Stimulated activated CD8-positive, alpha-beta memory T cell treated with anti-CD3 and anti-CD28 coated beads, Interleukin-4, amount 100 ng/mL, for 24 hours (primary cell): ENCODE measurements around the gene ABCC6.
"Not testable (repeated sequence)": the region's sequence is repeated elsewhere in the genome, so short reads cannot be mapped to it uniquely, and the experiment has no call there.

Experiments used
- DNase-seq: peaks from one replicate; pipeline ENCODE4 v3.0.0-alpha.2; 2020; ENCODE audit warnings: low read depth

The ABCC6 gene

DNA sequence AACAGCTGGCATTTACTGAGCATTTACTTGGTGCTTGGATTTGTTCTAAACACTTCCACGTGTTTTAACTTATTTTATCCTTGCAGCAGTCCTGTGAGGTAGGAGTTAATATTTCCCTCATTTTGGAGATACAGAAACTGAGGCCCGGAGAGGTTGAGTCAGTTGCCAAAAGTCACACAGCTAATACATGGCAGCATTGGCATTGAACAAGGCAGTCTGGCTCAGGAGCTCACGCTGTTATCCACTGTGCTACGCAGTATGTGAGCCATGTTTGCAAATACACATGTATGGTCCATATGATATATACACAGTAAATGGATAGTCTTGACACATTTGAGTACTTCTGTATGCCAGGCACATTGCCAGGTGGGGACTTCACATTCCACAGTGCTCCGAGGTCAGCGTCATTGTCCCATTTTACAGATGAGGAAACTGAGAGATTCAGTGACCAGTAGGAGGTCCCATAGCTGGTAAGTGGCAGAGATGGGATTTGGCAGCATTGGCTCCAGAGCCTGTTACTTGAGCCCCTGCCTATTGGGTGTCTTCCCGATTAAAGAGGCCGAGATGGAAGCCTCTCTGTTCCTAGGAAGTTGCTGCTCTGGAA, 110.7 kb downstream of the ABCC6 start:
- no peak for DNase-seq

DNA sequence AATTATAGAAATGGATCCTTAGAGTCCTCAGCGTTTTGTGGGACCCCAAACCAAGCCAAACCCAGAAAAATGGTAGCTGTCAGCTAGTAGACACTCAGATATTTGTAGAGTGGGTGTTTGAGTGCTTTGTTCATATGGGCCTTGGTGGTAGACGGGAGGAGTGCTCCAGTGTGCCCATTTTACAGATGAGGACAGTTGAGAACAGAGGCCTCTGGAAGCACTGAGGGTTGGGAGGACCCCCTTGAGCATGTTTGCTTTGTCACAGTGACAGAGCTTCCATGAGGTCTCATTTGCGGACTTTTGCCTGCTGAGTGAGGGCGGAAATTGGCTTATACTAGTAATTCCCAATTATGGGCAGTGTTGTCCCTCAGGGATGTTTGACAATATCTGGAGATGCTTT, 111.7 kb downstream of the ABCC6 start:
- DNase-seq: no peak

DNA sequence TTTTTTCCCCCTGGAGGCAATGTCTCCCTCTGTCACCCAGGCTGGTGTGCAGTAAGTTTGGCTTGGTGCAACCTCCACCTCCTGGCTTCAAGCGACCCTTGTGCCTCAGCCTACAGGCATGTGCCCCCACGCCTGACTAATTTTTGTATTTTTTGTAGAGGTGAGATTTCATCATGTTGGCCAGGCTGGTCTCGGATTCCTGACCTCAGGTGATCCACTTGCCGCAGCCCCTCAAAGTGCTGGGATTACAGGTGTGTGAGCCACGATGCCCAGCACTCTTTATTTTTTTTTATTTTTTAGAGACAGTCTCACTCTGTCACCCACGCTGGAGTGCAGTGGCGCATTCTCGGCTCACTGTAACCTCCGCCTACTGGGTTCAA, 113.2 kb downstream of the ABCC6 start:
- DNase-seq: no peak

DNA sequence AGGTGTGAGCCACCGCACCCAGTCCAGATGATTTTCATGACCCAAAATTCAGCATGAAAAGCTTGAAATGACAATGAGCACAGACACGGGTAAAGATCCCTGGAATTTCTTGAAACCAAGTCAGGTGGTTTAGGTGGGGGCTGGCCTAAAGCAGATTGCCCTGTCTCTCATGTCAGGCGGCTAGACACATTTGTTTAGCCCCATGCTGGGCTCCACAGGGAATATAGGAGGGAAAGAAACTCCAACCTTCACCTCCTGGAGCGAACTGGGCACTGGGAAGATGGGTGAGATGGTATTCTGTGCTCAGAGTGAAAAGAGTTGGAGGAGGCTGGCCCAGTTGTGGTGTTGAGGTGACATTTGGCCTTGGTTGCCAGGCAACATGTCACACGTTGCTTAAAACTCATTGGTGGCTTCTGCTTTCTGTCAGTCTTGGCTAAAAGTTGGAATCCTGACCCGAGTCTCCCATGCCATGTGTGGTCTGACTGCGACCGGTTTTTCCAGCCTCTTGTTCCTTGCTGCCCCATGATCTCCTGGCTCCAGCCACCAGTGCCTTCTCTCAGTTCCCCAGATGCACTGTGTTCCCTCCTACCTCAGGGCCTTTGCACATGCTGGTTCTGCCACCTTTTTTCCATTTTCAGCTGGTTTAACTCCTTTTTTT, 113.7 kb downstream of the ABCC6 start:
- DNase-seq: no peak

DNA sequence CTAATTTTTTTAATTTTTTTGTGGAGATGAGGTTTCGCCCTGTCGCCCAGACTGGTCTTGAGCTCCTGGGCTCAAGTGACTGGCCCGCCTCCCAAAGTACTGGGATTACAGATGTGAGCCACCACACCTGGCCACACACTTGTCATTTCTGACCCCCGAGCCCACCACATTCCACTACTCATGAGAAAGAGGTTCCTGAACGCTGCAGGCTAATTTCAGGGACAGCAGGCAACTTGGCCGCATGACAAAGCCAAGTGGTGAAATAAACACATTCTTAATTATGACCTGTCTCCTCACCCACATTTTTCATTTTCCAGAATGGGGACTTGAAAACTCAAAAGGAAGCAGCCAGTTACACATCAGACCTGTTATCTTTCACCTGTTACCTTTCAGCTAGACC, 114.5 kb downstream of the ABCC6 start:
- DNase-seq: no peak

DNA sequence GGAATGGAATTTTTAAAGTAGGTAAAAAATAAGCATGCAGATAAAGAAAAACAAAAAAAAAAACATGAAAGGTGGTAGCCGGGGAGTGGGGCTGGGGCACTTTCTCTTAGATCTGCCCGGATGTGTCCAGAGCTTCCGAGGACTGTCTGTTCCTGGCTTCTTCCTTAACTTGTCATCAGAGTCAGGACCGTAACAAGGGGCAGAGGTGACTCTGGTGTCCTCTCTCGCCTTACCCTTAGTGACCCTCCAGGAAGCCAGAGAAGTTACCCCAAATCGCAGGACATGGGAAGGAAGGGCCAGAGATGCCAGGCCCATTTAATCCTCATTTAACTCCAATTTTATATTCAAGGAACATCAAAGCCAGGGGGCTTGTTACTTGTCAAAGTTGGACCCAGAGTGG, 115.5 kb downstream of the ABCC6 start:
- no peak for DNase-seq

DNA sequence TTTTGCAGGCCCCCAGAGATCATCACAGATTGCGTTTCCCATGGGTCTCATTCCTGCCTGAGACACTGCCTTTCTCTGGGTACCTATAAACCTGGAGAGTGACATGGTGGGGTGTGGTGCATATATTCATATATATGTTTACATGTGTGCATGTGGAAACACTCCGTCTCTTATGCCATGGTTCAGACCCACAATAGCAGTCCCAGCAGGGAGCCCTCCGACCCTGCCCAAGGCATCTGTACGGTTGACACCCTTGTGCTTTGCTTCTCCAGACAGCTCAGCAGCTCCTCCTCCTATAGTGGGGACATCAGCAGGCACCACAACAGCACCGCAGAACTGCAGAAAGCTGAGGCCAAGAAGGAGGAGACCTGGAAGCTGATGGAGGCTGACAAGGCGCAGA, 116.8 kb downstream of the ABCC6 start:
- DNase-seq: no peak

DNA sequence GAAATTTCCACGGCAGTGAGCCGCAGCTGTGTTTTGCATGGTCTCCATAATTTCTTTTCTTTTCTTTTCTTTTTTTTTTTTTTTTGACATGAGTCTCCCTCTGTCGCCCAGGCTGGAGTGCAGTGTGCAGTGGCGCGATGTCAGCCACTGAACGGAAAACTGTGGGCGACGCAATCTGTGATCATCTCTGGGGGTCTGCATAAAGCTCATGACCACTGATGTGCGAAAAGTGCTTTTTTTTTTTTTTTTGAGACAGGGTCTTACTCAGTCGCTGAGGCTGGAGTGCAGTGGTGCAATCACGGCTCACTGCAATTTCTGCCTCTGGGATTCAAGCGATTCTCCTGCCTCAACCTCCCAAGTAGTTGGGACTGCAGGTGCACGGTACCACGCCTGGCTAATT, 117.6 kb downstream of the ABCC6 start:
- DNase-seq: no peak

DNA sequence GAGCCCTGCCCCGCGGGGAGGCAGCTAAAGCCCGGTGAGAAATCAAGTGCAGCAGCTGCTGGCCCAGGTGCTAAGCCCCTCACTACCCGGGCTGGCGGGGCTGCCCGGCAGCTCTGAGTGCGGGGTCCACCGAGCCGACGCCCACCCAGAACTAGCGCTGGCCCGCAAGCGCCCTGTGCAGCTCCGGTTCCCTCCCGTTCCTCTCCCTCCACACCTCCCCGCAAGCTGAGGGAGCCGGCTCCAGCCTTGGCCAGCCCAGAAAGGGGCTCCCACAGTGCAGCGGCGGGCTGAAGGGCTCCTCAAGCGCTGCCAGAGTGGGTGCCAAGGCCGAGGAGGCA, 118.5 kb downstream of the ABCC6 start:
- DNase-seq: not testable (repeated sequence)

DNA sequence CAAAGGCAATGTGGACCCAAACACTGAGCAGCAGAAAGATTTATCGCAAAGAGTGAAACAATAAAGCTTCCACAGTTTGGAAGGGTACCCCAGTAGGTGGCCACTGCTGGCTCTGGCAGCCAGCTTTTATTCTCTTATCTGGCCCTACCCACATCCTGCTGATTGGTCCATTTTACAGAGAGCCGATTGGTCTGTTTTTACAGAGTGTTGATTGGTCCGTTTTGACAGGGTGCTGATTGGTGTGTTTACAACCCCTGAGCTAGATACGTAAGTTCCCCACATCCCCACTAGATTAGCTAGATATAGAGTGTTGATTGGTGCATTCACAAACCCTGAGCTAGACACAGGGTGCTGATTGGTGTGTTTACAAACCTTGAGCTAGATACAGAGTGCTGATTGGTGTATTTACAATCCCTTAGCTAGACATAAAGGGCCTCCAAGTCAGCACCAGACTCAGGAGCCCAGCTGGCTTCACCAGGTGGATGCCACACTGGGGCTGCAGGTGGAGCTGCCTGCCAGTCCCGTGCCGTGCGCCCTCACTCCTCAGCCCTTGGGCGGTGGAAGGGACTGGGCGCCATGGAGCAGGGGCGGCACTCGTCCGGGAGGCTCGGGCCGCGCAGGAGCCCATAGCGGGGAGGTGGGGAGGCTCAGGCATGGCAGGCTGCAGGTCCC, 119.0 kb downstream of the ABCC6 start:
- DNase-seq: not testable (repeated sequence)

DNA sequence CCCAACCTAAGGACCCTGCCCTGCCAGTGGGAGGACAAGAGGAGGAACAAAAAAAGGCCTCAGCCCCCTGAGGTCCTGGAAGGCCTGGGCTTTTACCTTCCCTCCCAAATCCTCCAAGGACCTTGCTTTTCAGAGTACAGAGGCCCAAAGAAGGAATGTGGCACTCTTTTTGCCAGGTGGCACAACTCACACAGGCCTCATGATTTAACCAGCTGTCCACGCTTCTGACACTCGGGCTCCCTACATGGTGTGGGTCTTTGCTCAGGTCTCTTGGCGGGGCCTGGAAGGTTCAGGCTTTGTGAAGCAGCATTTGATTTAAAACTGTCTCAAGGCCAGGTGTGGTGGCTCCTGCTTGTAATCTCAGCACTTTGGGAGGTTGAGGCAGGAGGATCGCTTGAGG, 120.6 kb downstream of the ABCC6 start:
- no peak for DNase-seq

DNA sequence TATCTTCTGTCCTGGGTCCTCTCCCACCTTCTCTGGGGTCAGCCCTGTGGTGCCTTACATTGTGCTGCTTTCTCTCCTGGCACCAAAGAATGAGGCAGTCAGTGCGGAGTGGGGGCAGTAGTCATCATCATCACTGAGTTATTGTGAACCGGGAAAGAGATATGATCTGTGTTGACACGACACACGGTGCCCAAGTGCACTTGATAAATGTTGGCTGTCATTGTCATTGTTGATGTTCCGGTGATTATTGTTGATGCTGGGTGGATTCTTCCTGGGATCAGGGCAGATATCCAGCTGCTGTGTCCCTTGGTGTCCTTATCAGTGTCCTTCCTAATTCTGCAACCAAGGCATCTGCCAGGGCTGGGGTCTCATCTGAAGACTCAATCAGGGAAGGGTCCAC, 121.7 kb downstream of the ABCC6 start:
- DNase-seq: no peak

DNA sequence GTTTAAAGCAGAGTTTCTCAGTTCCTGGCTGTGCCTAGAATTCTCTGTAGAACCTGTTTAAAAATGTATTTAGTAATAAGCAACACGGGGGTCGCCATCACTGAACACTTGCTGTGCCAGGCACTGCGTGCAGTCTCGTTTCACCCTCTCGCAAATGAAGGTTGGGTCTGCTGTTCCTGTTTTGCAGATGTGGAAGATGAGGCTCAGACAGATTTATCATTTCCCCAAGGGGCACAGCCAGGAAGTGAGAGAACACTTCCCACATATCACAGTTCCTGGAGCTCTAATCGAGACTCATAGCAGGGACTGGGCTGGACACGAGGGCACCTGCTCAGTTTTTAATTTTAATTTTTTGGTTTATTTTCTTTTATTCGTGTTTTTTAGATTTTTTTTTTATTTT, 122.7 kb downstream of the ABCC6 start:
- DNase-seq: no peak

DNA sequence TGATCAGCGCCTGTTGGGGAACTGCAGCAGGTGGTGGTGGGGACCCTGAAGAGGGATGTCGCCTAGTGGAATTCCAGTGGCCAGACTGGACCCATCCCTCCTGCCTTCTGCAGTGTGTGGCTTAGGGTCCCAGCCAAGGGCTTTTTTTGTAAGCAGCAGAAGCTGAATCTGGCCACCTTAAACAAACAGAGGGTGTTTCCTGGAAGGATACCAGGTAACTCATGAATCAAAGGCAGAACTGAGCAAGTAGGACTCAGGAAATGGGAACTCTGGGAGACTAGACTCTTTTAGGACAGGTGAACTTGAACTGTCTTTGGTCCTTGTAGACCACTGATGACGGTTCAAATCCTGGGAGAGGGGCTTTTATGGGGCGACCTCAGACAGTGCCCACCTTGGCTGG, 124.0 kb downstream of the ABCC6 start:
- DNase-seq: no peak
